Measurements from ENCODE around the gene ZNF628. TPM values are rescaled to one million over a fixed set of nuclear protein-coding genes. Genes with fewer than 3 reads are reported as not detected.
A peak's percentile ranks its signal among the peaks of the same experiment; 100 is the strongest.

Gene ZNF628
- total and polyA plus RNA-seq, 5 donors from 2014 or later: 0.05 to 23.9 (median 0.09) TPM

GRCh38 chr19:55483706-55484592, 7.5 kb downstream of the ZNF628 start:
- Histone ChIP-seq H3K4me1 (ENCODE audit: control insufficient read depth, insufficient read depth, low read length, poor library complexity, severe bottlenecking) (peaks cover 21% of the 10 kb centered on the region), H3K36me3 (ENCODE audit: control insufficient read depth, insufficient read depth, low read length) (no peaks in the 10 kb centered on the region), H3K9me3 (ENCODE audit: control insufficient read depth in 2 of 2, low read length in 2 of 2) (no peaks in the 10 kb centered on the region), H3K27ac (ENCODE audit: insufficient read depth, low read length, poor library complexity, severe bottlenecking) (peak overlapping the region; percentile 76), H3K27me3 (ENCODE audit: control insufficient read depth, insufficient read depth, low read length) (no peaks in the 10 kb centered on the region), H3K4me3 (ENCODE audit: low read depth, low read length) (no peak overlapping the region)
- Mint-ChIP-seq H3K4me1 (peaks cover 0 to 22% (median 11%) of the 10 kb centered on the region in 4 donors), H3K4me3 (peak overlapping the region; percentile 48 to 88 (median 77)), H3K27me3 (no peaks in the 10 kb centered on the region), H3K36me3 (peaks cover 5% of the 10 kb centered on the region), H3K9me3 (no peaks in the 10 kb centered on the region), H3K27ac (no peak overlapping the region)
- DNase-seq (no peak), ATAC-seq (ENCODE audit: low read depth in 2 of 2) (no peak)

GRCh38 chr19:55484593-55485438, 8.4 kb downstream of the ZNF628 start, which contains the start of gene NAT14:
Gene NAT14 (plus strand): TSS chr19:55485188. CDS start chr19:55485709, 521 bp downstream.
- H3K4me3 Mint-ChIP-seq: peak within 1 kb of the TSS; percentile 82 to 90 (median 86)
- no peaks in the 10 kb centered on the region for H3K9me3 Mint-ChIP-seq
- H3K4me3 ChIP-seq (ENCODE audit: low read depth, low read length): no peak within 1 kb of the TSS
- H3K4me1 Mint-ChIP-seq: peaks cover 0 to 14% (median 5%) of the 10 kb centered on the region in 4 donors
- no peaks in the 10 kb centered on the region for H3K9me3 ChIP-seq (ENCODE audit: control insufficient read depth in 2 of 2, low read length in 2 of 2)
- H3K27ac Mint-ChIP-seq: peak within 1 kb of the TSS; percentile 56 to 92 (median 91)
- DNase-seq (peak; percentile 63 to 71 (median 66)), ATAC-seq (ENCODE audit: low read depth in 2 of 2) (peak; percentile 67 to 68)
- no peaks in the 10 kb centered on the region for H3K27me3 ChIP-seq (ENCODE audit: control insufficient read depth, insufficient read depth, low read length)
- H3K4me1 ChIP-seq (ENCODE audit: control insufficient read depth, insufficient read depth, low read length, poor library complexity, severe bottlenecking): peaks cover 21% of the 10 kb centered on the region
- peak within 1 kb of the TSS; percentile 76 for H3K27ac ChIP-seq (ENCODE audit: insufficient read depth, low read length, poor library complexity, severe bottlenecking)
- no peaks in the 10 kb centered on the region for H3K27me3 Mint-ChIP-seq
- no peaks in the 10 kb centered on the region for H3K36me3 ChIP-seq (ENCODE audit: control insufficient read depth, insufficient read depth, low read length)
- peaks cover 2% of the 10 kb centered on the region for H3K36me3 Mint-ChIP-seq

GRCh38 chr19:55485439-55486011, 9.1 kb downstream of the ZNF628 start:
- Mint-ChIP-seq H3K9me3 (no peaks in the 10 kb centered on the region), H3K36me3 (no peaks in the 10 kb centered on the region), H3K4me3 (peak overlapping the region; percentile 82 to 90 (median 86)), H3K27ac (peak overlapping the region; percentile 56 to 92 (median 91)), H3K27me3 (no peaks in the 10 kb centered on the region), H3K4me1 (peaks cover 0 to 10% (median 3%) of the 10 kb centered on the region in 4 donors)
- no peak for ATAC-seq (ENCODE audit: low read depth in 2 of 2)
- Histone ChIP-seq H3K4me3 (ENCODE audit: low read depth, low read length) (no peak overlapping the region), H3K36me3 (ENCODE audit: control insufficient read depth, insufficient read depth, low read length) (no peaks in the 10 kb centered on the region), H3K9me3 (ENCODE audit: control insufficient read depth in 2 of 2, low read length in 2 of 2) (no peaks in the 10 kb centered on the region), H3K4me1 (ENCODE audit: control insufficient read depth, insufficient read depth, low read length, poor library complexity, severe bottlenecking) (peaks cover 21% of the 10 kb centered on the region), H3K27me3 (ENCODE audit: control insufficient read depth, insufficient read depth, low read length) (no peaks in the 10 kb centered on the region), H3K27ac (ENCODE audit: insufficient read depth, low read length, poor library complexity, severe bottlenecking) (peak overlapping the region; percentile 76)
- DNase-seq: no peak

GRCh38 chr19:55486043-55486970, 9.9 kb downstream of the ZNF628 start:
- H3K4me1 ChIP-seq (ENCODE audit: control insufficient read depth, insufficient read depth, low read length, poor library complexity, severe bottlenecking): peaks cover 21% of the 10 kb centered on the region
- H3K9me3 Mint-ChIP-seq: no peaks in the 10 kb centered on the region
- H3K36me3 Mint-ChIP-seq: no peaks in the 10 kb centered on the region
- ATAC-seq (ENCODE audit: low read depth in 2 of 2) (no peak), DNase-seq (no peak)
- H3K4me3 ChIP-seq (ENCODE audit: low read depth, low read length): no peak overlapping the region
- peak overlapping the region; percentile 38 to 92 (median 91) for H3K27ac Mint-ChIP-seq
- H3K27me3 Mint-ChIP-seq: no peaks in the 10 kb centered on the region
- H3K36me3 ChIP-seq (ENCODE audit: control insufficient read depth, insufficient read depth, low read length): no peaks in the 10 kb centered on the region
- H3K4me1 Mint-ChIP-seq: peaks cover 0 to 8% (median 3%) of the 10 kb centered on the region in 4 donors
- no peak overlapping the region for H3K27ac ChIP-seq (ENCODE audit: insufficient read depth, low read length, poor library complexity, severe bottlenecking)
- no peaks in the 10 kb centered on the region for H3K9me3 ChIP-seq (ENCODE audit: control insufficient read depth in 2 of 2, low read length in 2 of 2)
- peak overlapping the region; percentile 67 to 90 (median 85) for H3K4me3 Mint-ChIP-seq
- no peaks in the 10 kb centered on the region for H3K27me3 ChIP-seq (ENCODE audit: control insufficient read depth, insufficient read depth, low read length)

- no peaks in the 10 kb centered on the region for H3K27me3 Mint-ChIP-seq
- H3K9me3 Mint-ChIP-seq: no peaks in the 10 kb centered on the region
- peak in 1 of 3 donors; percentile 18 for DNase-seq
- Histone ChIP-seq H3K9me3 (ENCODE audit: control insufficient read depth in 2 of 2, low read length in 2 of 2) (no peaks in the 10 kb centered on the region), H3K36me3 (ENCODE audit: control insufficient read depth, insufficient read depth, low read length) (no peaks in the 10 kb centered on the region), H3K27ac (ENCODE audit: insufficient read depth, low read length, poor library complexity, severe bottlenecking) (no peak overlapping the region), H3K4me3 (ENCODE audit: low read depth, low read length) (no peak overlapping the region), H3K4me1 (ENCODE audit: control insufficient read depth, insufficient read depth, low read length, poor library complexity, severe bottlenecking) (peaks cover 21% of the 10 kb centered on the region), H3K27me3 (ENCODE audit: control insufficient read depth, insufficient read depth, low read length) (no peaks in the 10 kb centered on the region)
- H3K4me1 Mint-ChIP-seq: peaks cover 0 to 8% (median 3%) of the 10 kb centered on the region in 4 donors
- H3K27ac Mint-ChIP-seq: peak overlapping the region in 2 of 3 donors; percentile 31 to 87
- peak overlapping the region; percentile 39 to 74 (median 51) for H3K4me3 Mint-ChIP-seq
- H3K36me3 Mint-ChIP-seq: no peaks in the 10 kb centered on the region
- ATAC-seq (ENCODE audit: low read depth in 2 of 2): peak in 1 of 2 donors; percentile 14
Measured at GRCh38 chr19:55486971-55487923, 10.8 kb downstream of the ZNF628 start.

- DNase-seq (no peak), ATAC-seq (ENCODE audit: low read depth in 2 of 2) (no peak)
- no peaks in the 10 kb centered on the region for H3K9me3 Mint-ChIP-seq
- Histone ChIP-seq H3K27ac (ENCODE audit: insufficient read depth, low read length, poor library complexity, severe bottlenecking) (no peak within 1 kb of the TSS), H3K9me3 (ENCODE audit: control insufficient read depth in 2 of 2, low read length in 2 of 2) (no peaks in the 10 kb centered on the region), H3K36me3 (ENCODE audit: control insufficient read depth, insufficient read depth, low read length) (no peaks in the 10 kb centered on the region), H3K4me1 (ENCODE audit: control insufficient read depth, insufficient read depth, low read length, poor library complexity, severe bottlenecking) (peaks cover 21% of the 10 kb centered on the region), H3K4me3 (ENCODE audit: low read depth, low read length) (no peak within 1 kb of the TSS), H3K27me3 (ENCODE audit: control insufficient read depth, insufficient read depth, low read length) (no peaks in the 10 kb centered on the region)
- H3K27ac Mint-ChIP-seq: peak within 1 kb of the TSS in 2 of 3 donors; percentile 31 to 87
- peaks cover 0 to 8% (median 3%) of the 10 kb centered on the region in 4 donors for H3K4me1 Mint-ChIP-seq
- no peaks in the 10 kb centered on the region for H3K27me3 Mint-ChIP-seq
- H3K36me3 Mint-ChIP-seq: no peaks in the 10 kb centered on the region
- H3K4me3 Mint-ChIP-seq: peak within 1 kb of the TSS in 3 of 4 donors; percentile 39 to 93 (median 56)
Measured at GRCh38 chr19:55487924-55488687, 11.7 kb downstream of the ZNF628 start, which contains the start of gene SSC5D. Gene SSC5D (plus strand): TSS chr19:55488436. CDS start chr19:55488590, 154 bp downstream.

Data from CD4-positive, CD25-positive, alpha-beta regulatory T cell (primary cell).